Adrenal gland (tissue), 5 donors: Measurements from ENCODE around the gene AXIN1.

ENCODE experiments used
- CTCF ChIP-seq, 6 experiments: fragments of 450-650 bp in 4 of 6; fragments of 200-600 bp in 2 of 6; sonication (generic) in 1 of 6; IDR thresholded peaks; 1 replicate in 5 of 6; 2 replicates in 1 of 6; pipeline versions ENCODE4 v1.5.1 to v1.8.0; 2016 to 2021; ENCODE audit warnings: antibody characterized with exemption in 6 of 6, mild to moderate bottlenecking in 2 of 6, moderate library complexity in 1 of 6
- POLR2A ChIP-seq, 2 donors: fragments of 450-650 bp; IDR thresholded peaks; one replicate each; pipeline ENCODE4 v1.6.1; 2017; ENCODE audit warnings: antibody characterized with exemption in 2 of 2, mild to moderate bottlenecking in 2 of 2, moderate library complexity in 1 of 2
- donor health status: DM: no; HTN: no; CAD: no.

DNA sequence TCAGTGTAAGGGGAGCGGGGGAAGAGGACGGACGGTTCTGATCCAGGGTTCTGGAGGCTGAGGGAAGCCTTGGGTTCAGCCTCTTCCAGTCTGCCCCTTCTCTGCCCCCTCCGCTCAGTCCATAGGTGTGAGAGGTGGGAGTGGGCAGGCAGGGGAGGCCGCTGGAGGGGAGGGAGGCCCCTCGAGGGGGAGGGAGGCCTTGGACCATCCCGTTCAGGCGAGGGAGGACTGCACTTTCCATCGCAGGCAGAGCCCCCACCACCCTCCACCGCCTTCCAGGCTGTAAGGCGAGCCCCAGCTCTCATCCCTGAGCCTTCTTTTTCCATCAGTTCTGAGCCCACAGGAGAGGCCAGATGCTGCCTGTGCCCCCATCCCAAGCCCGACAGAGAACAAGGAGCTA, 4.2 kb upstream of the AXIN1 start:
- no peak for TF ChIP-seq POLR2A (IDR thresholded peaks at IDR 0.05)
- TF ChIP-seq CTCF (IDR thresholded peaks at IDR 0.05) = no peak
